ENCODE results near the gene NUDC. TPM values are rescaled to one million over a fixed set of nuclear protein-coding genes. Genes with fewer than 3 reads are reported as not detected.
A peak's percentile ranks its signal among the peaks of the same experiment; 100 is the strongest.

The NUDC gene
- total and polyA plus RNA-seq, 2 of the 13 experiments (the other 11 are each of a cell fraction or from before 2014, with no cell fraction given): 34.7 to 104 TPM

- TF ChIP-seq ZNF276 (CRISPR knock-in tag; IDR thresholded peaks at IDR 0.05; ENCODE audit: low read depth) (no peak), BRD4 (CRISPR knock-in tag; IDR thresholded peaks at IDR 0.05) (no peak), ZNF281 (CRISPR knock-in tag; IDR thresholded peaks at IDR 0.05; ENCODE audit: borderline replicate concordance) (peak; percentile 70; the same call in 1 of the 2 replicates), ZFP37 (CRISPR knock-in tag; IDR thresholded peaks at IDR 0.05; ENCODE audit: borderline replicate concordance) (no peak; the same call in 1 of the 2 replicates), ZNF652 (CRISPR knock-in tag; IDR thresholded peaks at IDR 0.05; ENCODE audit: borderline replicate concordance, low read depth) (peak; percentile 24; the same call in 1 of the 2 replicates), FOXP4 (CRISPR knock-in tag; IDR thresholded peaks at IDR 0.05) (peak; percentile 93), ZBTB37 (CRISPR knock-in tag; IDR thresholded peaks at IDR 0.05) (peak; percentile 83; the same call in 1 of the 2 replicates), NR1H2 (CRISPR knock-in tag; IDR thresholded peaks at IDR 0.05; ENCODE audit: borderline replicate concordance, low read depth) (no peak), PHF8 (CRISPR knock-in tag; IDR thresholded peaks at IDR 0.05) (peak; percentile 45; the same call in 1 of the 2 replicates), EHMT2 (IDR thresholded peaks at IDR 0.05; ENCODE audit: borderline replicate concordance, low read depth, low read length) (no peak), POGZ (CRISPR knock-in tag; IDR thresholded peaks at IDR 0.05) (peak; percentile 66)
- TF ChIP-seq, protein P1, sequence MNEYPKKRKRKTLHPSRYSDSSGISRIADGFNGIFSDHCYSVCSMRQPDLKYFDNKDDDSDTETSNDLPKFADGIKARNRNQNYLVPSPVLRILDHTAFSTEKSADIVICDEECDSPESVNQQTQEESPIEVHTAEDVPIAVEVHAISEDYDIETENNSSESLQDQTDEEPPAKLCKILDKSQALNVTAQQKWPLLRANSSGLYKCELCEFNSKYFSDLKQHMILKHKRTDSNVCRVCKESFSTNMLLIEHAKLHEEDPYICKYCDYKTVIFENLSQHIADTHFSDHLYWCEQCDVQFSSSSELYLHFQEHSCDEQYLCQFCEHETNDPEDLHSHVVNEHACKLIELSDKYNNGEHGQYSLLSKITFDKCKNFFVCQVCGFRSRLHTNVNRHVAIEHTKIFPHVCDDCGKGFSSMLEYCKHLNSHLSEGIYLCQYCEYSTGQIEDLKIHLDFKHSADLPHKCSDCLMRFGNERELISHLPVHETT (CRISPR knock-in tag; conservative IDR thresholded peaks at IDR 0.05): 0 out of 2 replicates have a peak, but pooled peaks have one; percentile 12
- TF ChIP-seq, protein P2, sequence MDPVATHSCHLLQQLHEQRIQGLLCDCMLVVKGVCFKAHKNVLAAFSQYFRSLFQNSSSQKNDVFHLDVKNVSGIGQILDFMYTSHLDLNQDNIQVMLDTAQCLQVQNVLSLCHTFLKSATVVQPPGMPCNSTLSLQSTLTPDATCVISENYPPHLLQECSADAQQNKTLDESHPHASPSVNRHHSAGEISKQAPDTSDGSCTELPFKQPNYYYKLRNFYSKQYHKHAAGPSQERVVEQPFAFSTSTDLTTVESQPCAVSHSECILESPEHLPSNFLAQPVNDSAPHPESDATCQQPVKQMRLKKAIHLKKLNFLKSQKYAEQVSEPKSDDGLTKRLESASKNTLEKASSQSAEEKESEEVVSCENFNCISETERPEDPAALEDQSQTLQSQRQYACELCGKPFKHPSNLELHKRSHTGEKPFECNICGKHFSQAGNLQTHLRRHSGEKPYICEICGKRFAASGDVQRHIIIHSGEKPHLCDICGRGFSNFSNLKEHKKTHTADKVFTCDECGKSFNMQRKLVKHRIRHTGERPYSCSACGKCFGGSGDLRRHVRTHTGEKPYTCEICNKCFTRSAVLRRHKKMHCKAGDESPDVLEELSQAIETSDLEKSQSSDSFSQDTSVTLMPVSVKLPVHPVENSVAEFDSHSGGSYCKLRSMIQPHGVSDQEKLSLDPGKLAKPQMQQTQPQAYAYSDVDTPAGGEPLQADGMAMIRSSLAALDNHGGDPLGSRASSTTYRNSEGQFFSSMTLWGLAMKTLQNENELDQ (CRISPR knock-in tag; IDR thresholded peaks at IDR 0.05; ENCODE audit: borderline replicate concordance): no peak
Measured at GRCh38 chr1:26910343-26911160, 11.0 kb upstream of the NUDC start (continued).

All from HepG2 (cell line).